T-helper 17 cell (primary cell): ENCODE data around the gene HECW1. TPM values are rescaled to one million over a fixed set of nuclear protein-coding genes. Genes with fewer than 3 reads are reported as not detected.
"Not testable (repeated sequence)": the region's sequence is repeated elsewhere in the genome, so short reads cannot be mapped to it uniquely, and the experiment has no call there.

Source experiments
- ATAC-seq: fragments of 150-1000 bp; cut with Tn5 transposase; 2 replicates; pipeline ENCODE4 v1.10.0; 2021; ENCODE audit warnings: mild to moderate bottlenecking, moderate library complexity
- DNase-seq, 3 donors: peaks; one replicate each; pipeline versions ENCODE4 v3.0.0 to v3.0.0-alpha.2; 2020 to 2021
- H3K9me3 ChIP-seq: one replicate; pipeline ENCODE4 v1.7.0; 2013; ENCODE audit warnings: low read length, mild to moderate bottlenecking; ENCODE audit not compliant: control insufficient read depth, poor library complexity, severe bottlenecking
- H3K27ac Mint-ChIP-seq: one replicate; pipeline ENCODE4 v1.8.0; 2022; ENCODE audit warnings: mild to moderate bottlenecking, moderate library complexity, mixed read lengths
- H3K27me3 Mint-ChIP-seq: one replicate; pipeline ENCODE4 v1.8.0; 2022; ENCODE audit warnings: mixed read lengths
- H3K36me3 Mint-ChIP-seq: one replicate; pipeline ENCODE4 v1.8.0; 2022; ENCODE audit warnings: low read depth, mixed read lengths
- H3K4me1 Mint-ChIP-seq: one replicate; pipeline ENCODE4 v1.8.0; 2022; ENCODE audit warnings: mild to moderate bottlenecking, mixed read lengths
- H3K4me3 Mint-ChIP-seq: one replicate; pipeline ENCODE4 v1.8.0; 2022; ENCODE audit warnings: mild to moderate bottlenecking, moderate library complexity, mixed read lengths
- total RNA-seq, 4 donors: library from RNA in 2 of 4; stranded (reverse) in 2 of 4; gene quantifications; one replicate each; pipeline ENCODE4 v1.2.3 and lab custom pipeline; 2022 to 2026

The HECW1 gene
- total RNA-seq, 2 donors from 2014 or later = not detected

- no peaks in the 10 kb centered on the region for H3K4me1 Mint-ChIP-seq
- H3K36me3 Mint-ChIP-seq = no peaks in the 10 kb centered on the region
- ATAC-seq (no peak), DNase-seq (no peak)
- peaks cover 54% of the 10 kb centered on the region for H3K27me3 Mint-ChIP-seq
- no peak overlapping the region for H3K27ac Mint-ChIP-seq
- no peak overlapping the region for H3K4me3 Mint-ChIP-seq
- H3K9me3 ChIP-seq = no peaks in the 10 kb centered on the region
These were observed 98.8 kb downstream of the HECW1 start for GRCh38 chr7:43211286-43211685.

GRCh38 chr7:43211693-43212092, 99.2 kb downstream of the HECW1 start:
- H3K27me3 Mint-ChIP-seq = peaks cover 54% of the 10 kb centered on the region
- no peak overlapping the region for H3K27ac Mint-ChIP-seq
- no peaks in the 10 kb centered on the region for H3K9me3 ChIP-seq
- no peaks in the 10 kb centered on the region for H3K36me3 Mint-ChIP-seq
- H3K4me1 Mint-ChIP-seq = no peaks in the 10 kb centered on the region
- no peak overlapping the region for H3K4me3 Mint-ChIP-seq
- DNase-seq = no peak
- ATAC-seq = no peak

GRCh38 chr7:43212921-43213320, 100.5 kb downstream of the HECW1 start:
- no peak overlapping the region for H3K4me3 Mint-ChIP-seq
- H3K36me3 Mint-ChIP-seq = no peaks in the 10 kb centered on the region
- ATAC-seq (no peak), DNase-seq (no peak)
- no peak overlapping the region for H3K27ac Mint-ChIP-seq
- H3K9me3 ChIP-seq = no peaks in the 10 kb centered on the region
- H3K27me3 Mint-ChIP-seq = peaks cover 57% of the 10 kb centered on the region
- no peaks in the 10 kb centered on the region for H3K4me1 Mint-ChIP-seq

- Mint-ChIP-seq H3K36me3 (peaks cover 3% of the 10 kb centered on the region), H3K27ac (no peak overlapping the region), H3K4me3 (no peak overlapping the region), H3K27me3 (peaks cover 45% of the 10 kb centered on the region), H3K4me1 (no peaks in the 10 kb centered on the region)
- no peaks in the 10 kb centered on the region for H3K9me3 ChIP-seq
- ATAC-seq (no peak), DNase-seq (no peak)
These were observed 102.6 kb downstream of the HECW1 start for GRCh38 chr7:43215061-43215460.

- ATAC-seq (no peak), DNase-seq (no peak)
- Mint-ChIP-seq H3K27ac (no peak overlapping the region), H3K27me3 (peaks cover 35% of the 10 kb centered on the region), H3K36me3 (peaks cover 3% of the 10 kb centered on the region), H3K4me1 (no peaks in the 10 kb centered on the region), H3K4me3 (no peak overlapping the region)
- H3K9me3 ChIP-seq = no peaks in the 10 kb centered on the region
These were observed 104.6 kb downstream of the HECW1 start for GRCh38 chr7:43217055-43217454.

- H3K4me3 Mint-ChIP-seq, H3K9me3 ChIP-seq, ATAC-seq, H3K27ac Mint-ChIP-seq, DNase-seq, H3K4me1 Mint-ChIP-seq, H3K36me3 Mint-ChIP-seq: not testable (repeated sequence)
- H3K27me3 Mint-ChIP-seq = peaks cover 35% of the 10 kb centered on the region
These were observed 106.5 kb downstream of the HECW1 start for GRCh38 chr7:43218901-43219300.

GRCh38 chr7:43220250-43220649, 107.8 kb downstream of the HECW1 start:
- Mint-ChIP-seq H3K27me3 (peaks cover 24% of the 10 kb centered on the region), H3K36me3 (peaks cover 3% of the 10 kb centered on the region), H3K4me3 (no peak overlapping the region), H3K4me1 (no peaks in the 10 kb centered on the region), H3K27ac (no peak overlapping the region)
- no peak for ATAC-seq
- no peak for DNase-seq
- no peaks in the 10 kb centered on the region for H3K9me3 ChIP-seq

- DNase-seq (no peak), ATAC-seq (no peak)
- H3K27ac Mint-ChIP-seq = no peak overlapping the region
- no peak overlapping the region for H3K4me3 Mint-ChIP-seq
- H3K27me3 Mint-ChIP-seq = peaks cover 21% of the 10 kb centered on the region
- H3K36me3 Mint-ChIP-seq = peaks cover 3% of the 10 kb centered on the region
- no peaks in the 10 kb centered on the region for H3K4me1 Mint-ChIP-seq
- H3K9me3 ChIP-seq = no peaks in the 10 kb centered on the region
These were observed 108.3 kb downstream of the HECW1 start for GRCh38 chr7:43220742-43221141.

- Mint-ChIP-seq H3K4me1 (peaks cover 2% of the 10 kb centered on the region), H3K27ac (no peak overlapping the region), H3K36me3 (no peaks in the 10 kb centered on the region), H3K4me3 (no peak overlapping the region), H3K27me3 (peaks cover 29% of the 10 kb centered on the region)
- no peaks in the 10 kb centered on the region for H3K9me3 ChIP-seq
- ATAC-seq (no peak), DNase-seq (no peak)
These were observed 117.4 kb downstream of the HECW1 start for GRCh38 chr7:43229801-43230200.

- no peaks in the 10 kb centered on the region for H3K9me3 ChIP-seq
- peaks cover 2% of the 10 kb centered on the region for H3K36me3 Mint-ChIP-seq
- peaks cover 2% of the 10 kb centered on the region for H3K4me1 Mint-ChIP-seq
- H3K27ac Mint-ChIP-seq = no peak overlapping the region
- peaks cover 41% of the 10 kb centered on the region for H3K27me3 Mint-ChIP-seq
- ATAC-seq = no peak
- no peak for DNase-seq
- no peak overlapping the region for H3K4me3 Mint-ChIP-seq
These were observed 119.9 kb downstream of the HECW1 start for GRCh38 chr7:43232366-43232765.

GRCh38 chr7:43234073-43234472, 121.6 kb downstream of the HECW1 start:
- no peaks in the 10 kb centered on the region for H3K9me3 ChIP-seq
- no peak overlapping the region for H3K27ac Mint-ChIP-seq
- no peak overlapping the region for H3K4me3 Mint-ChIP-seq
- peaks cover 36% of the 10 kb centered on the region for H3K27me3 Mint-ChIP-seq
- DNase-seq (no peak), ATAC-seq (no peak)
- H3K4me1 Mint-ChIP-seq = peaks cover 2% of the 10 kb centered on the region
- H3K36me3 Mint-ChIP-seq = peaks cover 2% of the 10 kb centered on the region

GRCh38 chr7:43234968-43235367, 122.5 kb downstream of the HECW1 start:
- Mint-ChIP-seq H3K4me3 (no peak overlapping the region), H3K27ac (no peak overlapping the region), H3K4me1 (peaks cover 2% of the 10 kb centered on the region), H3K36me3 (peaks cover 2% of the 10 kb centered on the region), H3K27me3 (peaks cover 34% of the 10 kb centered on the region)
- H3K9me3 ChIP-seq = no peaks in the 10 kb centered on the region
- ATAC-seq (no peak), DNase-seq (no peak)

- Mint-ChIP-seq H3K27ac (no peak overlapping the region), H3K4me3 (no peak overlapping the region), H3K36me3 (peaks cover 2% of the 10 kb centered on the region), H3K4me1 (peaks cover 4% of the 10 kb centered on the region), H3K27me3 (peaks cover 63% of the 10 kb centered on the region)
- DNase-seq (no peak), ATAC-seq (no peak)
- H3K9me3 ChIP-seq = no peaks in the 10 kb centered on the region
These were observed 128.1 kb downstream of the HECW1 start for GRCh38 chr7:43240565-43240964.

GRCh38 chr7:43242628-43243255, 130.3 kb downstream of the HECW1 start:
- H3K4me1 Mint-ChIP-seq = peaks cover 6% of the 10 kb centered on the region
- DNase-seq (no peak), ATAC-seq (no peak)
- H3K36me3 Mint-ChIP-seq = no peaks in the 10 kb centered on the region
- no peak overlapping the region for H3K4me3 Mint-ChIP-seq
- H3K9me3 ChIP-seq = no peaks in the 10 kb centered on the region
- peaks cover 63% of the 10 kb centered on the region for H3K27me3 Mint-ChIP-seq
- H3K27ac Mint-ChIP-seq = no peak overlapping the region
